Testis (tissue), 3 donors: ENCODE results near the gene BAK1. TPM values are rescaled to one million over a fixed set of nuclear protein-coding genes. Genes with fewer than 3 reads are reported as not detected.
A peak's percentile ranks its signal among the peaks of the same experiment; 100 is the strongest.
"Not testable (repeated sequence)": the region's sequence is repeated elsewhere in the genome, so short reads cannot be mapped to it uniquely, and the experiment has no call there.

Experiments used
- DNase-seq: peaks from one replicate; pipeline ENCODE4 v3.0.0-alpha.2; 2019
- H3K27ac ChIP-seq, 2 donors: fragments of 200-600 bp; sonication (generic); one replicate each; pipeline ENCODE4 v1.5.1; 2019
- H3K27me3 ChIP-seq: fragments of 200-600 bp; sonication (generic); one replicate; pipeline ENCODE4 v1.5.1; 2019
- H3K36me3 ChIP-seq: fragments of 200-600 bp; sonication (generic); one replicate; pipeline ENCODE4 v1.5.1; 2017; ENCODE audit warnings: low read depth; ENCODE audit errors: missing control alignments
- H3K4me1 ChIP-seq: fragments of 200-600 bp; sonication (generic); one replicate; pipeline ENCODE4 v1.5.1; 2019
- H3K4me3 ChIP-seq, 2 donors: fragments of 200-600 bp; sonication (generic); one replicate each; pipeline ENCODE4 v1.5.1; 2017 to 2019
- H3K9me3 ChIP-seq: fragments of 200-600 bp; sonication (generic); one replicate; pipeline ENCODE4 v1.5.1; 2017
- POLR2A ChIP-seq: fragments of 450-650 bp; IDR thresholded peaks from one replicate; pipeline ENCODE4 v1.6.1; 2017; ENCODE audit warnings: antibody characterized with exemption, mild to moderate bottlenecking, moderate library complexity
- WGBS, 2 donors: methylation state at CpG; one replicate each; pipeline ENCODE4 v1.1.5; 2018; 5-methylcytosine and 5-hydroxymethylcytosine counted together
- intact Hi-C: fragments of 100-400 bp; cut with DNase I; formaldehyde crosslinking; loops from one replicate; pipeline ENCODE4 v1.15.1; 2023; ENCODE audit warnings: low total_unique reads
- polyA plus RNA-seq: library from polyadenylated mRNA; stranded (reverse); fragments of 350-450 nt; fragmentation: Illumina TruSeq; extraction: RNeasy Lipid Tissue Mini Kit (QIAGEN cat#74804); gene quantifications from one replicate; pipeline ENCODE4 v1.2.3, GENCODE V29; 2014; ENCODE audit warnings: low read depth, low replicate concordance; ENCODE audit not compliant: insufficient read depth
- total RNA-seq, 2 donors: library from RNA; depleted of rRNA; stranded (reverse); fragments of >200 nt; gene quantifications; one replicate each; pipeline ENCODE4 v1.2.3, GENCODE V29; 2016
- TF ChIP-seq, protein P1 (sequence below), 3 experiments: fragments of 450-650 bp in 2 of 3; fragments of 200-600 bp in 1 of 3; sonication (generic) in 1 of 3; IDR thresholded peaks; one replicate each; pipeline ENCODE4 v1.5.1; 2016 to 2019; ENCODE audit warnings: antibody characterized with exemption in 3 of 3, mild to moderate bottlenecking in 2 of 3, moderate library complexity in 1 of 3

Gene BAK1
- total and polyA plus RNA-seq, 3 donors from 2014 or later: 13.1 to 17.3 (median 14.8) TPM

DNA sequence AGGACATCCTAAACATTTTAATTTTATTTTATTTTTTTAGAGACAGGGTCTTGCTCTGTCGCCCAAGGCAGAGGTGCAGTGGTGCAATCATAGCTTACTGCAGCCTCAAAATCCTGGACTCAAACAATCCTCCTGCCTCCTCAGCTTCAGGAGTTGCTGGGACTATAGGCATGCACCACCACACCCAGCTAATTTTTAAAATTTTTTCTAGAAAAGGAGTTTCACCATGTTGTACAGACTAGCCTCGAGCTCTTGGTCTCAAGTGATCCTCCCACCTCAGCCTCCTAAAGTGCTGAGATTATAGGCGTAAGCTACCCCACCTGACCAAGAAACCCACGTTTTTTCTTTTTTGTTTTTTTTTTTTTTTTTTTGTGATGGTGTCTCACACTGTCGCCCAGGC, 33.3 kb downstream of the BAK1 start:
- Histone ChIP-seq H3K9me3 (no peaks in the 10 kb centered on the region), H3K4me3 (no peak overlapping the region), H3K27ac (no peak overlapping the region), H3K4me1 (no peaks in the 10 kb centered on the region), H3K27me3 (no peaks in the 10 kb centered on the region), H3K36me3 (no peaks in the 10 kb centered on the region)
- WGBS, 2 donors: 77 to 89% methylated on average over 5 of the region's 5 CpGs
- intact Hi-C loops: no loop called here
- no peak for DNase-seq
- TF ChIP-seq, protein P1, sequence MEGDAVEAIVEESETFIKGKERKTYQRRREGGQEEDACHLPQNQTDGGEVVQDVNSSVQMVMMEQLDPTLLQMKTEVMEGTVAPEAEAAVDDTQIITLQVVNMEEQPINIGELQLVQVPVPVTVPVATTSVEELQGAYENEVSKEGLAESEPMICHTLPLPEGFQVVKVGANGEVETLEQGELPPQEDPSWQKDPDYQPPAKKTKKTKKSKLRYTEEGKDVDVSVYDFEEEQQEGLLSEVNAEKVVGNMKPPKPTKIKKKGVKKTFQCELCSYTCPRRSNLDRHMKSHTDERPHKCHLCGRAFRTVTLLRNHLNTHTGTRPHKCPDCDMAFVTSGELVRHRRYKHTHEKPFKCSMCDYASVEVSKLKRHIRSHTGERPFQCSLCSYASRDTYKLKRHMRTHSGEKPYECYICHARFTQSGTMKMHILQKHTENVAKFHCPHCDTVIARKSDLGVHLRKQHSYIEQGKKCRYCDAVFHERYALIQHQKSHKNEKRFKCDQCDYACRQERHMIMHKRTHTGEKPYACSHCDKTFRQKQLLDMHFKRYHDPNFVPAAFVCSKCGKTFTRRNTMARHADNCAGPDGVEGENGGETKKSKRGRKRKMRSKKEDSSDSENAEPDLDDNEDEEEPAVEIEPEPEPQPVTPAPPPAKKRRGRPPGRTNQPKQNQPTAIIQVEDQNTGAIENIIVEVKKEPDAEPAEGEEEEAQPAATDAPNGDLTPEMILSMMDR (IDR thresholded peaks at IDR 0.05): no peak
- no peak for TF ChIP-seq POLR2A

- DNase-seq, H3K27ac ChIP-seq, H3K4me3 ChIP-seq, H3K4me1 ChIP-seq, intact Hi-C loops, H3K9me3 ChIP-seq, H3K36me3 ChIP-seq, H3K27me3 ChIP-seq: not testable (repeated sequence)
- 86 to 87% methylated on average over 11 of the region's 11 CpGs for WGBS, 2 donors
Observed at GRCh38 chr6:33545292-33545691, 34.8 kb downstream of the BAK1 start.

DNA sequence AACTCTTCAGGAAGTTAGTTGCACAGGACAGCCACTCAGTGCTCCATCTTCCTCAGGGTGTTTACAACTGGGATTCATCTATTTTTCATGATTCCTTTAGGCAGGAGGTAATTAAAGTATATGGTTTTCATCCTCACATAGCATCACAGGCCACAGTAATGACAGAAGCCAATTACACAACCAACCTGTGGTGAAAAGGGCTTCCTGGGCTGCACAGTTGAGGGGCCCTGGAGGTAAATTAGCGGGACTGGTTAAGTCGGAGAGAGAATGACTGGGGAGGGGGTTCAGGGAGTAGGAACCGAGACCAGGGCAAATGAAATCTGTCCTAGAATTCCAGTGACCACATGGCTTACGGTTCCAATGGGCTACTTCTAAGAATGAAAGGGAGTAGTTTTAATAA, 37.0 kb downstream of the BAK1 start:
- Histone ChIP-seq H3K27me3 (no peaks in the 10 kb centered on the region), H3K36me3 (no peaks in the 10 kb centered on the region), H3K27ac (no peak overlapping the region), H3K4me3 (no peak overlapping the region), H3K9me3 (no peaks in the 10 kb centered on the region), H3K4me1 (no peaks in the 10 kb centered on the region)
- DNase-seq: no peak
- intact Hi-C loops: no loop called here
- WGBS, 2 donors: 73 to 81% methylated on average over 4 of the region's 4 CpGs
- TF ChIP-seq POLR2A: no peak
- TF ChIP-seq, protein P1 (IDR thresholded peaks at IDR 0.05): no peak

GRCh38 chr6:33540768-33541167, 39.3 kb downstream of the BAK1 start:
- 95 to 100% methylated on average over 1 of the region's 1 CpG for WGBS, 2 donors

DNA sequence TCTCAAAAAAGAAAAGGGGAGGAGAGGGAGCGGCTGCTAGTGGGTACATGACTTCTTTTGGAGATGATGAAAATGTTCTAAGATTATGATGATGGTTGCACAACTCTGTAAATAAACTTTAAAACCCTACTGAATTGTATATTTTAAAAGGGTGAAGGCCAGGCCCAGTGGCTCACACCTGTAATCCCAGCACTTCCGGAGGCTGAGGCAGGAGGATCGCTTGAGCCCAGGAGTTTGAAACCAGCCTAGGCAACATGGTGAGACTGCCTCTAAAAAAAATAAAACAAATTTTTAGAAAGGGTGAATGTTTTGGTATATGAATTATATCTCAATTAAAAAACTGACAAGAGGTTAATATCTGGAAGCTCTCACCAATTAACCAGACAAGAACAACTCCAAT, 45.4 kb downstream of the BAK1 start:
- H3K4me1 ChIP-seq: no peaks in the 10 kb centered on the region
- no peaks in the 10 kb centered on the region for H3K27me3 ChIP-seq
- 96 to 97% methylated on average over 3 of the region's 3 CpGs for WGBS, 2 donors
- H3K4me3 ChIP-seq: no peak overlapping the region
- no peaks in the 10 kb centered on the region for H3K9me3 ChIP-seq
- intact Hi-C loops: no loop called here
- H3K36me3 ChIP-seq: no peaks in the 10 kb centered on the region
- DNase-seq: no peak
- TF ChIP-seq, protein P1 (IDR thresholded peaks at IDR 0.05): no peak
- TF ChIP-seq POLR2A: no peak
- H3K27ac ChIP-seq: no peak overlapping the region

More at GRCh38 chr6:33540768-33541167, 39.3 kb downstream of the BAK1 start:
- no peaks in the 10 kb centered on the region for H3K9me3 ChIP-seq
- no peak for DNase-seq
- H3K36me3 ChIP-seq: no peaks in the 10 kb centered on the region
- H3K27me3 ChIP-seq: no peaks in the 10 kb centered on the region
- TF ChIP-seq, protein P1 (IDR thresholded peaks at IDR 0.05): no peak
- no peak for TF ChIP-seq POLR2A
- no peak overlapping the region for H3K4me3 ChIP-seq
- no peaks in the 10 kb centered on the region for H3K4me1 ChIP-seq
- intact Hi-C loops: no loop called here
- no peak overlapping the region for H3K27ac ChIP-seq

- intact Hi-C loops, H3K9me3 ChIP-seq, H3K4me3 ChIP-seq, H3K27me3 ChIP-seq, H3K4me1 ChIP-seq, H3K36me3 ChIP-seq, H3K27ac ChIP-seq: not testable (repeated sequence)
- DNase-seq: peak; percentile 31
- 64 to 72% methylated on average over 22 of the region's 22 CpGs for WGBS, 2 donors
Observed at GRCh38 chr6:33533163-33533869, 46.8 kb downstream of the BAK1 start.

DNA sequence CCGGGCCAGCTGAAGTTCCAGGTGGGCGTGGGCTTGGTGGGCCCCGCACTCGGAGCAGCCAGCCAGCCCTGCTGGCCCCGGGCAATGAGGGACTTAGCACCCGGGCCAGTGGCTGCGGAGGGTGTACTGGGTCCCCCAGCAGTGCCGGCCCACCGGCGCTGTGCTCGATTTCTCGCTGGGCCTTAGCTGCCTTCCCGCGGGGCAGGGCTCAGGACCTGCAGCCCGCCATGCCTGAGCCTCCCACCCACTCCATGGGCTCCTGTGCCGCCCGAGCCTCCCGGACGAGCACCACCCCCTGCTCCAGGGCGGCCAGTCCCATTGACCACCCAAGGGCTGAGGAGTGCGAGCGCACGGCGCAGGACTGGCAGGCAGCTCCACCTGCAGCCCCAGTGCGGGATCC, 47.6 kb downstream of the BAK1 start:
- H3K27ac ChIP-seq, DNase-seq, H3K36me3 ChIP-seq, H3K9me3 ChIP-seq, intact Hi-C loops, H3K27me3 ChIP-seq, H3K4me1 ChIP-seq, H3K4me3 ChIP-seq: not testable (repeated sequence)
- 93% methylated on average over 11 of the region's 25 CpGs; no CpG with 5 or more reads in 1 of the 2 donors for WGBS, 2 donors

GRCh38 chr6:33530617-33531016, 49.5 kb downstream of the BAK1 start:
- H3K27ac ChIP-seq, H3K4me3 ChIP-seq, intact Hi-C loops, H3K9me3 ChIP-seq, H3K4me1 ChIP-seq, H3K27me3 ChIP-seq, H3K36me3 ChIP-seq, DNase-seq: not testable (repeated sequence)
